Activated T-cell treated with anti-CD3 and anti-CD28 coated beads, Interleukin-2, amount 50 U/mL, for 48 hours (primary cell): ENCODE data around the gene SLC25A15.
"Not testable (repeated sequence)": the region's sequence is repeated elsewhere in the genome, so short reads cannot be mapped to it uniquely, and the experiment has no call there.

Experiments
- DNase-seq, 2 experiments: peaks; one replicate each; pipeline ENCODE4 v3.0.0-alpha.2; 2020

The SLC25A15 gene

DNA sequence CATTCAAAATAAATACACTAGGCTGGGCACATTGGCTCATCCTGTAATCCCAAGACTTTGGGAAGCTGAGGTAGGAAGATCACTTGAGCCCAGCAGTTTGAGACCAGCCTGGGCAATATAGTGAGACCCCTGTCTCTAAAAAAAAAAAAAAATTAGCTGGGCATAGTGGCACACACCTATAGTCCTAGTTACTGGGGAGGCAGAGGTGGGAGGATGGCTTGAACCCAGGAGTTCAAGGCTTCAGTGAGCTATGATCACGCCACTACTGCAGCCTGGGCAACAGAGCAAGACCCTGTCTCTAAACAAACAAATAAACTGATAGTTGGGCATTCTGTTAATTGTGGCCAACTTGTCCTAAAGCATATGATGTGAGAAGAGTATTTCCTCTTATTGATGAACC is 6.4 kb upstream of the SLC25A15 start:
- not testable (repeated sequence) for DNase-seq

DNA sequence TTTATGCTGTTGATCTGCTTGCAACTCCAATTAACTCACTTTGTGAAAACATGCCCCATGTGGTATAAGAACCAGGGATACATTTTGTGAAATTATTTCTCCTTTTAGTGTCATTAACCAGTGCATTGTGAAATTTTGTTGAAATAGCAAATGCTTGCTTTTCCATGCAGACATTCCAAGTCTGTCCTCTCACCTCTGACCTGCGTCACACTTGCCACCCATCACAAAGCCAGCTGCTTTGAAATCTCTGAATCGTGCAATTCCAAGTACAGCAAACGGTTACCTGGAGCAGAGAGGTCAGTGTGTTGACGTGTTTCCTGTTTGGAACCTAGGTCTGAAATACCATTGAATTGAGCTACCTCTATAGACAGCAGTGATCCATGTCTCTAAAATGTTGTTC is 4.9 kb upstream of the SLC25A15 start:
- DNase-seq: no peak

DNA sequence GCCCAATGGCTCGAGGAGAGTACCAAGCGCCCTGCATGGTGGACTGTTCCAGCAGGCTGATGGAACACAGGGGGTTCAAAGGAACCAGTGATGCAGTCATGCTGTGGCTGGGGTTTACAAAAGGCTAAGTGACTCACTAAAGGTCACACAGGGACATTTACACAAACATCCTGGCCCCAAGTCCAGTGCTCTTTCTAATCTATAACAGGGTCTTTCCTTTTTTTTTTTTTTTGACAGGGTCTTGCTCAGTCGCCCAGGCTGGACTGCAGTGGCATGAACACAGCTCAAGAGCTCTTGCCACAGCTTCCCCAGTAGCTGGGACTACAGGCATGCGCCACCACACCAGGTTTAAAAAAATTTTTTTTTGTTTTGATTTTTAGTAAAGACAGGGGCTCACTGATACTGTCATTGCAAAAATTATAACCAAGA is 2.8 kb upstream of the SLC25A15 start:
- peak in 1 of 2 experiments; percentile 42 for DNase-seq

DNA sequence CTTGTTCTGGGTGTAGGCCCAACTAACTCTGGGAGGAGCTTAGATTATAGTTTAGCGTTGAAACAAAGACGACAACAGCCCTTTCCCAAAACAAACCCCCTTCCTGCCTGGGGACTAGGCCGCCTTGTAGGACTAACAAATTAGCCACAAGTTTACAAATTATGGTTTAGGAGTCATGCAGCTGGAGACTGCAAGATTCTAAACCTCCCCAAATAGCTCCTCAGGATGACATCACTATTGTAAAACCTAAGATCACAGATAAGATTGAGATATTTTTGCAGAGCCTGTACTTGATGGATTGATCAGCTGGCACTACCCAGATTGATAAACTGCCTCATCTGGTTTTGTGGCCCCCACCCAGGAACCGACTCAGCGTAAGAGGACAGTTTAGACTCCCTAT is 2.3 kb upstream of the SLC25A15 start:
- DNase-seq: no peak

DNA sequence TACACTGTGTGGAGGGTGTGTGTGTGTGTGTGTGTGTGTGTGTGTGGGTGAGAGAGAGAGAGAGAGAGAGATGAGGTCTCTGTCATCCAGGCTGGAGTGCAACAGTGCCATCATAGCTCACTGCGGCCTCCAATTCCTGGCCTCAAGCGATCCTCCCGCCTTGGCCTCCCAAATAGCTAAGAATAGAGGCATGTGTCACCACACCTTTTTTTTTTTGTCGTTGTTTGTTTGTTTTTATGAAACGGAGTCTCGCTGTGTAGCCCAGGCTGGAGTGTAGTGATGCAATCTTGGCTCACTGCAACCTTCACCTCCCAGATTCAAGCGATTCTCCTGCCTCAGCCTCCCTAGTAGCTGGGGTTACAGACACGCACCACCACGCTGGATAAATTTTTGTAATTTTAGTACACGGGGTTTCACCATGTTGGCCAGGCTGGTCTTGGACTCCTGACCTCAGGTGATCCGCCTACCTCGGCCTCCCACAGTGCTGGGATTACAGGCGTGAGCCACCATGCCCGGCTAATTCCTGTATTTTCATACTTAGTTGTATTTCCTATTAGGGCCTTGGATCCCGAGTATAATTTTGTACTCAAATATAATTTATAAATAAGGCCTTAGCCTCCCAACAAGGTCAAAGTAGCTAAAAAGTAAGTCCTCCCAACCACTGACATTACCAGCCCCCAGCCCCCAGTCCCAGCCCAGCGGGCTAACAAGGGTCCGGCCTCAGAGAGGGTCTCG is 704 bp upstream of the SLC25A15 start:
- DNase-seq: peak in 1 of 2 experiments; percentile 35

DNA sequence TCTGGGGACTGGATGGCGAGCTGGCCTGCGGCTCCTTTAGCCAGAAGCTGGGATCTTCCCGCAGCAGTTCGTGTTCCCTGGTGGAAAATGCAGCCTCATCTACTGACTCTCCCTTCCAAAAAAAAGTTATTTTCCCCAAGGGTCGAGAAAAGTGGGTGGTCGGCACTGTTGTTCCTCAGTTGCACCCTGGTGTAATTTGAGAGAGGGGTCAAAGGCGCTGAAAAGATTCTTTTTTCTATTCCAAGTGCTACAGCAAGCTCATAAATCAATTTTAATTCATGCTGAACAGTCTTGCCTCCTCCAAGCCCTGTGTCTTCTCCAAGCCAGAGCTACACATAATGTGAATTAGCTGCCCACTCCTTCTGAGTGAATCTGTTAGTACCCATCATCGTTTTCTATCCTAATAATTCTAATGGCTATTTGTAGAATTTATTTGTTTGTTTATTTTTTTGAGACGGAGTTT is 774 bp downstream of the SLC25A15 start:
- no peak for DNase-seq

- no peak for DNase-seq
Observed at GRCh38 chr13:40792284-40793051, 3.1 kb downstream of the SLC25A15 start.

DNA sequence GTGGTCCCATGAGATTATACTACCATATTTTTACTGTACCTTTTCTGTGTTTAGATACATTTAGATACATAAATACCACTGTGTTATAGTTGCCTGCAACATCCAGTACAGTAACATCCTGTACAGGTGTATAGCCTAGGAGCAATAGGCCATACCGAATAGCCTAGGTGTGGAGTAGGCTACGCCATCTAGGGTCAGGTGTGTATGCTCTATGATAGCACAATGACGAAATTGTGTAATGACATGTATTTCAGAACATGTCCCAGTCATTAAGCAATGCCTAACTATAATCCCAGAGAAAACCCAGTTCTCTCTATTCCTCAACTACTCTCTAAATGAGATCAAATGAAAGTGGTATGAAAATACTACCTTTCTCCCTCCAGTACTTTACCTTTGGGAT is 3.9 kb downstream of the SLC25A15 start:
- no peak for DNase-seq

- no peak for DNase-seq
Observed at GRCh38 chr13:40794414-40795368, 5.3 kb downstream of the SLC25A15 start.

DNA sequence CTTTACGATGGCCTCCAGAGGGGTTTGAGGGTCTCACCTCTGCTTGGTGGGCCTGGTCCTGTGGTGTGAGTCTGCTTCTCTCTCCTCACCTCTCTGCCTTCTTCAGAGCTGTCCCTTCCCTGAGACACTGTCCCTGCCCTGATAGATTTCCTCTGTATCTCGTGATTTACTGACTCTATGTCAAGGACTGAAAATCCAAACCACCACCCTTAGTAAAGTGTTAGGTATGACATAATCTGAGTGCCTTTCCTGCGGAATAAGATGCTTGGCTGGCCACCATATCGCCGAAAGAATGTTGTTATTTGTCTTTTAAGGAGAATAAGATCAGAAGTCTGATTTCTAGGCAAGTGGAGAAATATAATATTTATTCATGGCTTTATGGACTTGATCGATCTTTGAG is 7.2 kb downstream of the SLC25A15 start:
- DNase-seq: no peak

DNA sequence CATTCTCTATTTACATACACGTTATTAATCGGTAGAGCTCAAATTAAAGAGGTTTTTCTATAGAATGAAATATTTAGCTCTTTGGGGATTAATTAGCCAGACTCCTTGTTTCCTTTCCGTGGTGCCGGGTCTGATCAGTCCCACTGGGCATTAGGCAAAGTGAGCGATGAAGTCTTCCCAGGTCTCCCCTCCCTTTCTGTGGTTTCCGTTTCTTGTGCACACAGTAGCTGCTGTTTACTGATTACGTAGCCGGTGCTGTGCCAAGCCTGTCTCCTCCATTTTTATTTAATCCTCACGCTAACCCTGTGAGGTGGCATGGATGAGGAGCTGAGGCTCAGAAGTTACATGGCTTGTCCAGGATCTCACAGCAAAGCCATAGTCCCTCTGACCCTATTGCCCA is 9.0 kb downstream of the SLC25A15 start:
- DNase-seq: no peak

DNA sequence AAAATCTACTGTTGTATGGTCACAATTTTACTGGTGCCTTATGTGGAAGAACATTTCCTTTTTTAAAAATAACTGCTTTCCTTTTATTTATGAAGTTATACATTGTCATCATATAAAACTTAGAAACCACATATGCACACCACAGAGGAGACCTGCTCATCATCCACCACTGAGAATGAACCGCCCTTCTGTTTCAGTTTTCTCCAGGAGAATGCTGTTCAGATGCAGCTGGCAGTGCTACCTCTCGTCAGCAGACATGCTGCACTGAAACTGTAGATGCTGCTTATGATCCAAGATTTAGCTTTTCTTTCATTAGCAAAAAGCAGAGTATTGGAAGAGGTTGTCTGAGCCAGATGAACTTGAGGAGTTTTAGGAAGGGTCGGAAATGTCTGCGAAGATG is 10.1 kb downstream of the SLC25A15 start:
- DNase-seq: no peak

DNA sequence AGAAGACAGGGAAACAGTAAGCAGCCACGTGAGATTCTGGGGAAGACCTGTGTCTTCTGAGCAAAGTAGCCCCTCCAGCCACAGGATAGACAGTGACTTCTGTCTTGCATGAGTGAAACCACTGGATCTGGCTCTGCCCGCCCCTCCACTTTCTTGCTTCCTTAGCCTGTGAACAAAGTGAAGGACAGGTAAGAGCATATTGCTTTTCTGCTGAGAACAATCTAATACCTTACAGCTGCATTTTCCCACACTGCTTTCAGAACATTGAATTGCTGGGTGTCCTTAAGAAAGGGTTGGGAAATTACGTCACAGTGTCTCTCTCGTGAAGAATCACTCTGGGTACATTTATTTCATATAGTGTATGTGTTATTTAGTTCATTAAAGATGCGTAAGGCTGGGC is 11.1 kb downstream of the SLC25A15 start:
- no peak for DNase-seq

DNA sequence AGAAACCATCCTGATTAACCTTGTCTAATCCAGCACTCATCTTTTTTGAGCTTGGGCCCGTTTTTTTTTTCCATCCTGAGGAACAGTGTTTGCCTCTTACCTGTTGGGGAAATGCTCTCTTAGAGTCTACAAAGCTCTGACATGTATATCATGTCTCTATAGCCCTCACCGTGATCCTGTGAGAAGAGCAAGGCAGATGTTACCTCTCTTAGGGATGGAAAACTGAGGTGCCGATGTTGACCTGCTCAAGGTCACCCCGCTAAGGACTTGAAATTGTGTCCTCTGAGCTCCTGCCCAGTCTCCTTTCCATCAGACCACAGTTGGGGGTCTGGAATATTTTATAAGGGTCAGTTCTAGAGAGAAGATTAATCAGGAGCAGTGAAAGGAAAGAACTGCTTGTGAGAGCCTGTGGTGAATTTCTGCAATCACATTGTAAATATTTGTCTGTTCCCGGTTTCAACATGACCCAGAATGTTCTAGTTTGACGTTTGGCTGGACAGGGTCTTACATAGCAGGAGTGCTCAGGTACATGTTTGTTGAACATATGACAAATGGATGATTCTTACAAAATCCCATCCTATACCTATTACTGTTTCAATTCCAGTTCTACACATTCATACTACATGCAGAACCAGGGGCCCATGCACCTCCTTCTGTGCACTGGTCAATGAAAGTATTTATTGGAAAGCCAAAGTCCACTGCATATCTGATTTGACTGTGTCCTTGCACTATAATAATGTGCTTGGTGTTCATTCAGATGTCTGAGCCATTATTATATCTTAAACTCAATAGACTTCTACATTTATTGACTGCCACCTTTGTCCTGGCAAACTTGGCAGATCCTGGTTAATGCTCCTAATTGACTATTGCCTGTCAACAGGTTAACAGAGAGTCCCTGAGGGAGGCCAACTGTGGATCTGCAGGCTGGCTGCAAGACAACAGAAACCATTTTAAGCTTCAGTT is 12.1 kb downstream of the SLC25A15 start:
- DNase-seq: no peak

DNA sequence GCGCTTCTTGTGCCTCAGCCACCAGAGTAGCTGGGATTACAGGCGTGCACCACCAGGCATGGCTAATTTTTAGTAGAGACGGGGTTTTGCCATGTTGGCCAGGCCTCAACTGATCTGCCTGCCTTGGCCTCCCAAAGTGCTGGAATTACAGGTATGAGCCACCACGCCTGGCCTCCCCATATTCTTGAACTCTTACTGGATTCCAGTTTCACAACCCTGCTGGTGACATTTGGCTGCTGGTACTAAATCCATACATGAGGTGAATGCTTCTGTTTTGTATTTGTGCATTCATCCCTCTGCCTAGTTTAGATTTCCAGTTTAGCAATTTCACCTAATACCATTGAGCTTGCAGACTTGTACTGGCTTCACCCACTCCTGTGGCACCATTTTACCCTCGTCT is 13.9 kb downstream of the SLC25A15 start:
- no peak for DNase-seq

DNA sequence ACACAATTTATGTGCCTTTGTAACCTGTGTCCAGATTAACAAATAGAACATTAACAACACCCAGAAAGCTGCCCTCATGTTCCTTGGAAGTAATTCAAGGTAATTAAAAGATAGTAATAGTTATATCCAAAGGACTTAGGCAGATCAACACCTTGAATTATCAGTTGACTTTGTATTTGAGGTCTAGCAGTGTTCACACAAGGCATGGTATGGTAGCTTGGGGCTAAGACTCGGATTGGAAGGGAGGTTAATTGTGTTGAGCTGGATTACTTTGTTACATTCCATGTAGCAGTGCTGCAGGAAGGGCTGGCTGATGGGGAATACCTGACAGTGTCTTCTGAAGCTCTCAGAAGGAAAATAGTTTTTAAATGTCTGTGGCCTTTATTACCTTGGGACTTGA is 16.8 kb downstream of the SLC25A15 start:
- no peak for DNase-seq

DNA sequence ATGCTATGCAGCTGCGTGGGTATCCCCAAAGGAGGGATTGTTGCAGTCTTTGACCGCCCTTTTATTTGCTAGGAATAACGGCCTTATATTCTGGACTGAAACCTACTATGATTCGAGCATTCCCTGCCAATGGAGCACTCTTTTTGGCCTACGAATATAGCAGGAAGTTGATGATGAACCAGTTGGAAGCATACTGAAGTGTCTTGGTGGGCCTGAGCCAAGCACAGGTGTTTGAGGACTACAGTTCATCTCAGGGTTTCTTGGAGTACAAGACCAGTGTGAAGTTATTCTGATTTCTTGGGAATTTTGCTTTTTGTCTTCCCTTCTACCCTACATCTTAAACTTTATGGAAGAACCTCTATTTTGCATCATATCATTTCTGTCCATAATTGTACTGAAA is 20.1 kb downstream of the SLC25A15 start:
- no peak for DNase-seq

GRCh38 chr13:40812102-40812501 is 22.7 kb downstream of the SLC25A15 start:
- no peak for DNase-seq

DNA sequence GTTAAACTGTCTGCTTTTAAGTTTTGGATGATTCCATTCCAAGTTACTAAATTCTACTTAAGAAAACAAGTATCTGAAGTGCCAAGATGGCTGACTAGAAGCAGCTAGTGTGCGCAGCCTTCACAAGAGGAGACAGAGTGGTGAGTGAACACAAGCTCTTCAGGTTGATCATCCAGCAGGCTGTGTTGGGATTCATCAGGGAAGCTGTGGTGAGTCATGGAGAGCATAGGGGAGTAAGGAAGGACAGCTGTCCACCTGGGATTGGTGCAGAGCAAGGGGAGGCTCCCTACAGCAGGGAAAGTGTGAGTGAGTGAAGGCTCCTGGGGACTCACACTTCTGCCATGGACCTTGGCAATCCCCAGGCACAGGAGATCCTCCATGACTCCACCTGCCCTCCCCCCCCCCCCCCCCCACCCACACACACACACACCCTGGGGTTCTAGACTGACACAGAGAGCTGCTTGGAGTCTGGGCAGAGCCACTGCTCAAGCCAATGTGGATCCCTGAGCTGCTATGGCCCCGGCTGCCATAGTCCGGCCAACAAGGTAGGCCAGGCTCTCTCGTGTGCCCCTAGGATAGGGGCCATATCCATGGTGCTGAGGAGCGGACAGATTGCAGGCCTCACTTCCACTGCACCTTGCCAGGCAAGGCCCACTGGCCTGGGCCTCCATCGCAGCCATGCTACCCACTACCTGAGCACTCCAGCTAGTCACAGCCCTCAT is 23.5 kb downstream of the SLC25A15 start:
- DNase-seq: no peak

- DNase-seq: no peak
Observed at GRCh38 chr13:40813667-40814454, 24.4 kb downstream of the SLC25A15 start.
